Measurements from ENCODE around the gene CFAP61.

GRCh38 chr20:20214757-20215275 lies 162.5 kb downstream of the CFAP61 start:
- TF ChIP-seq, protein P1, sequence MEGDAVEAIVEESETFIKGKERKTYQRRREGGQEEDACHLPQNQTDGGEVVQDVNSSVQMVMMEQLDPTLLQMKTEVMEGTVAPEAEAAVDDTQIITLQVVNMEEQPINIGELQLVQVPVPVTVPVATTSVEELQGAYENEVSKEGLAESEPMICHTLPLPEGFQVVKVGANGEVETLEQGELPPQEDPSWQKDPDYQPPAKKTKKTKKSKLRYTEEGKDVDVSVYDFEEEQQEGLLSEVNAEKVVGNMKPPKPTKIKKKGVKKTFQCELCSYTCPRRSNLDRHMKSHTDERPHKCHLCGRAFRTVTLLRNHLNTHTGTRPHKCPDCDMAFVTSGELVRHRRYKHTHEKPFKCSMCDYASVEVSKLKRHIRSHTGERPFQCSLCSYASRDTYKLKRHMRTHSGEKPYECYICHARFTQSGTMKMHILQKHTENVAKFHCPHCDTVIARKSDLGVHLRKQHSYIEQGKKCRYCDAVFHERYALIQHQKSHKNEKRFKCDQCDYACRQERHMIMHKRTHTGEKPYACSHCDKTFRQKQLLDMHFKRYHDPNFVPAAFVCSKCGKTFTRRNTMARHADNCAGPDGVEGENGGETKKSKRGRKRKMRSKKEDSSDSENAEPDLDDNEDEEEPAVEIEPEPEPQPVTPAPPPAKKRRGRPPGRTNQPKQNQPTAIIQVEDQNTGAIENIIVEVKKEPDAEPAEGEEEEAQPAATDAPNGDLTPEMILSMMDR (IDR thresholded peaks at IDR 0.05 in 4 of 5, conservative IDR thresholded peaks at IDR 0.05 in 1 of 5), result no peak
- no peak for TF ChIP-seq POLR2A (IDR thresholded peaks at IDR 0.05)
